ENCODE results near the gene AGBL1.

The AGBL1 gene

DNA sequence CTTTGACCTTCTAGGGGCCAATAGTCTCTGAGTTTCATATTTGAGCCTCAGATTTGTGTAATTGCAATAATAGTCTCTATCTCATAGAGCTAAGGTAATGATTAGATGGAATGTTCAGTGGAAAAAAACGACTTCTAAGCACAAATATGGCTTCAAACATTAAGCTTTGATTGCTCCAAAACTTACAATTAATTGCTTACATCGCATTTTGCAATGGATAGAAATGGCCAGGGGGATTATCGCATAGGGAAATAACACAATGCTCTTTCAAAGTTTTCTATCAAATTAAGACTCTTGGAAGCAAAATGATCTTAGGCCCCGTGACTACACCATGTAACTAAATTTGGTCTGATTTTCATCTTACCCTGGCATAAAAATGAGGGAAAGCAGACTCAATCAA lies 888.6 kb downstream of the AGBL1 start:
- 65% methylated on average over 4 of the region's 4 CpGs for WGBS
- no peak overlapping the region for H2BK15ac ChIP-seq (ENCODE audit: low read depth, poor library complexity, severe bottlenecking)
- no peak overlapping the region for H2BK120ac ChIP-seq (ENCODE audit: low read depth, low read length)
- no peak overlapping the region for H4K8ac ChIP-seq (ENCODE audit: low read length)
- H2AFZ ChIP-seq (ENCODE audit: low read depth, low read length), result no peak overlapping the region
- H3K4ac ChIP-seq (ENCODE audit: low read depth in 1 of 2, low read length in 2 of 2), result no peak overlapping the region
- no peaks in the 10 kb centered on the region for H3K27me3 ChIP-seq (ENCODE audit: control insufficient read depth in 1 of 2, insufficient read depth in 1 of 2, low read length in 2 of 2)
- no peak overlapping the region for H2BK5ac ChIP-seq (ENCODE audit: low read depth, low read length, poor library complexity, severe bottlenecking)
- H3K9me3 ChIP-seq (ENCODE audit: control insufficient read depth, low read length), result peaks cover 2% of the 10 kb centered on the region
- no peak overlapping the region for H3K27ac ChIP-seq (ENCODE audit: low read length, poor library complexity, severe bottlenecking)
- no peak overlapping the region for H2BK12ac ChIP-seq (ENCODE audit: low read length in 2 of 2)
- H3K36me3 ChIP-seq (ENCODE audit: control insufficient read depth in 1 of 2, insufficient read depth in 2 of 2, low read depth in 1 of 2, low read length in 2 of 2), result no peaks in the 10 kb centered on the region
- no peak overlapping the region for H3K14ac ChIP-seq (ENCODE audit: low read length in 2 of 2)
- no peak overlapping the region for H4K91ac ChIP-seq (ENCODE audit: low read length)
- no peak overlapping the region for H3K9ac ChIP-seq (ENCODE audit: low read length)
- no peak overlapping the region for H3K4me3 ChIP-seq (ENCODE audit: insufficient read depth in 1 of 2, low read depth in 1 of 2, low read length in 2 of 2)
- H3K4me2 ChIP-seq (ENCODE audit: low read length, poor library complexity, severe bottlenecking), result no peak overlapping the region
- H3K79me1 ChIP-seq (replicated peaks; ENCODE audit: low read length, poor library complexity, severe bottlenecking), result no peaks in the 10 kb centered on the region
- no peak for DNase-seq
- H2AK5ac ChIP-seq (ENCODE audit: low read length, severe bottlenecking), result no peak overlapping the region
- no peak overlapping the region for H3K23ac ChIP-seq (ENCODE audit: low read length in 2 of 2)
- no peaks in the 10 kb centered on the region for H3K4me1 ChIP-seq (ENCODE audit: control insufficient read depth, insufficient read depth, low read depth, low read length)
- H3K18ac ChIP-seq (ENCODE audit: low read depth in 1 of 2, low read length in 2 of 2), result no peak overlapping the region

DNA sequence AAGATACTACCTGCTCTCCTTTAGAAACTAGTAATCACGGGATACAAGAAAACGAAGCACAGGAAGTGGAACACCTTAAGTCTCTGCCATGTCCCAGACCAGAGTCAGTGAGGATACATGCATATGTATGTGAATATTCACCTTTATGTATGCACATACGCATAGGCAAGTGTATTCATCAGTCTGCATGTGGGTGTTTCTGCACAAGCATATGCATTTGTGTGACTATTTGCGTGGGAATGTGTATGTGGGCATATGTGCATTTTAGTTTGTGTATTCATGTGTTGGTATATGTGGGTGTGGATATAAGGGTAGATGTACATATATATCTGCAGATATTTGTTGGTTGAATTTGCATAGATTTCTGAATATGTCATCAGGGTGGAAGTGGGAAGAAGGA lies 889.7 kb downstream of the AGBL1 start:
- Histone ChIP-seq H3K4me2 (ENCODE audit: low read length, poor library complexity, severe bottlenecking) (no peak overlapping the region), H2BK12ac (ENCODE audit: low read length in 2 of 2) (no peak overlapping the region), H3K36me3 (ENCODE audit: control insufficient read depth in 1 of 2, insufficient read depth in 2 of 2, low read depth in 1 of 2, low read length in 2 of 2) (no peaks in the 10 kb centered on the region), H3K27ac (ENCODE audit: low read length, poor library complexity, severe bottlenecking) (no peak overlapping the region), H3K18ac (ENCODE audit: low read depth in 1 of 2, low read length in 2 of 2) (no peak overlapping the region), H3K4me1 (ENCODE audit: control insufficient read depth, insufficient read depth, low read depth, low read length) (no peaks in the 10 kb centered on the region), H2BK15ac (ENCODE audit: low read depth, poor library complexity, severe bottlenecking) (no peak overlapping the region), H3K27me3 (ENCODE audit: control insufficient read depth in 1 of 2, insufficient read depth in 1 of 2, low read length in 2 of 2) (no peaks in the 10 kb centered on the region), H3K79me1 (replicated peaks; ENCODE audit: low read length, poor library complexity, severe bottlenecking) (no peaks in the 10 kb centered on the region), H2BK120ac (ENCODE audit: low read depth, low read length) (no peak overlapping the region), H3K9me3 (ENCODE audit: control insufficient read depth, low read length) (peaks cover 2% of the 10 kb centered on the region), H3K4ac (ENCODE audit: low read depth in 1 of 2, low read length in 2 of 2) (no peak overlapping the region), H2BK5ac (ENCODE audit: low read depth, low read length, poor library complexity, severe bottlenecking) (no peak overlapping the region), H3K4me3 (ENCODE audit: insufficient read depth in 1 of 2, low read depth in 1 of 2, low read length in 2 of 2) (no peak overlapping the region), H3K14ac (ENCODE audit: low read length in 2 of 2) (no peak overlapping the region), H3K23ac (ENCODE audit: low read length in 2 of 2) (no peak overlapping the region), H2AFZ (ENCODE audit: low read depth, low read length) (no peak overlapping the region), H4K91ac (ENCODE audit: low read length) (no peak overlapping the region), H2AK5ac (ENCODE audit: low read length, severe bottlenecking) (no peak overlapping the region), H4K8ac (ENCODE audit: low read length) (no peak overlapping the region), H3K9ac (ENCODE audit: low read length) (no peak overlapping the region)
- no peak for DNase-seq
- 93% methylated on average over 4 of the region's 4 CpGs for WGBS

DNA sequence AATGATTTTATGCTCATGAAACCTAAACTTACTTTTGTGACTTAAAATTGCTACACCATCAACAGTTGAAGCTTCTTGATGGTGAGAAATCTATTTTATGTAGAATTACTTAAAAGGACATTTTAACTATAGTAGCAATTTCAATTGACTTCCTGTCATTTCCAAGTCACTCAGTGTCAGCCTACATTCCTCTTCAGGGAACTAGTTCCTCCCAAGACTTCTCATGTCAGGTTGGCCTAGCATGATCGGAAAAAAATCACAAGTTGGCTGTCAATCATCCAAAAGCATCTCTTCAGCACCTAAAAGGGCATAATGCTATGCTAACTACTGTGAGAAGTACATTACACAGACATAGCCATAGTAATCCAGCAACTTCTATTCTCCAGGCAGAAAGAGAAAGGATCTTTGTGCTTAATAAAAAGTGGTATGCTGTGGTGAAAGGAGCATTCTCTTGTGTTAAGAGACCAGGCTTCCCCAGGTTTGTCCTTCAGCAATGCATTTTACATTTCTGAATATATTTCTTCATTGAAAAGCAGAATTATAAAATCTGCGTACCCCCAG lies 893.7 kb downstream of the AGBL1 start:
- H3K4me2 ChIP-seq (ENCODE audit: low read length, poor library complexity, severe bottlenecking), result no peak overlapping the region
- H4K8ac ChIP-seq (ENCODE audit: low read length), result no peak overlapping the region
- H3K9ac ChIP-seq (ENCODE audit: low read length), result no peak overlapping the region
- H3K4me3 ChIP-seq (ENCODE audit: insufficient read depth in 1 of 2, low read depth in 1 of 2, low read length in 2 of 2), result no peak overlapping the region
- no peak overlapping the region for H3K27ac ChIP-seq (ENCODE audit: low read length, poor library complexity, severe bottlenecking)
- H3K9me3 ChIP-seq (ENCODE audit: control insufficient read depth, low read length), result no peaks in the 10 kb centered on the region
- H3K23ac ChIP-seq (ENCODE audit: low read length in 2 of 2), result no peak overlapping the region
- H2BK120ac ChIP-seq (ENCODE audit: low read depth, low read length), result no peak overlapping the region
- H2BK5ac ChIP-seq (ENCODE audit: low read depth, low read length, poor library complexity, severe bottlenecking), result no peak overlapping the region
- no peak overlapping the region for H2AK5ac ChIP-seq (ENCODE audit: low read length, severe bottlenecking)
- no peaks in the 10 kb centered on the region for H3K4me1 ChIP-seq (ENCODE audit: control insufficient read depth, insufficient read depth, low read depth, low read length)
- H3K14ac ChIP-seq (ENCODE audit: low read length in 2 of 2), result no peak overlapping the region
- H2AFZ ChIP-seq (ENCODE audit: low read depth, low read length), result no peak overlapping the region
- H3K36me3 ChIP-seq (ENCODE audit: control insufficient read depth in 1 of 2, insufficient read depth in 2 of 2, low read depth in 1 of 2, low read length in 2 of 2), result no peaks in the 10 kb centered on the region
- no peak overlapping the region for H4K91ac ChIP-seq (ENCODE audit: low read length)
- 76% methylated on average over 1 of the region's 2 CpGs for WGBS
- H2BK15ac ChIP-seq (ENCODE audit: low read depth, poor library complexity, severe bottlenecking), result no peak overlapping the region
- no peaks in the 10 kb centered on the region for H3K79me1 ChIP-seq (replicated peaks; ENCODE audit: low read length, poor library complexity, severe bottlenecking)
- no peak for DNase-seq
- no peak overlapping the region for H3K18ac ChIP-seq (ENCODE audit: low read depth in 1 of 2, low read length in 2 of 2)
- no peak overlapping the region for H2BK12ac ChIP-seq (ENCODE audit: low read length in 2 of 2)
- no peak overlapping the region for H3K4ac ChIP-seq (ENCODE audit: low read depth in 1 of 2, low read length in 2 of 2)
- no peaks in the 10 kb centered on the region for H3K27me3 ChIP-seq (ENCODE audit: control insufficient read depth in 1 of 2, insufficient read depth in 1 of 2, low read length in 2 of 2)

DNA sequence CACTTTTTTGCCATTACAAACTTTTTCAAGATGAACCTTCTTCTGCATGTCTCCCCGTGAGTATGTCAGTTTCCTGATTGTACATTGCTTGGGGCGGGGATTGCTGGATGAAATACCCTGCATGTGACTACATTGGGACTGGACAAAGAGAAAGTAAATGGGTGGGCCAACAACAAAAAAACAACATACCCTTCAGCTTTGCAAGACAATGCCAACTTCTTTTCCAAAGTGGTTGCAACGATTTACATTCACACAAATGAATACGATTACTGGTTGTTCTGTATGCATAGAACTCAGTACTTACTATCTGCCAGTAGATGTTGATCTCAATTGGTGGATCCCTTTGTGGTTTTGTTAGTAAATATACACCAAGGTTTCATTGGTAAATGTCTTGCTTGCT lies 908.4 kb downstream of the AGBL1 start:
- Histone ChIP-seq H2BK120ac (ENCODE audit: low read depth, low read length) (no peak overlapping the region), H4K91ac (ENCODE audit: low read length) (no peak overlapping the region), H3K14ac (ENCODE audit: low read length in 2 of 2) (no peak overlapping the region), H3K4me3 (ENCODE audit: insufficient read depth in 1 of 2, low read depth in 1 of 2, low read length in 2 of 2) (no peak overlapping the region), H2BK12ac (ENCODE audit: low read length in 2 of 2) (no peak overlapping the region), H2AFZ (ENCODE audit: low read depth, low read length) (no peak overlapping the region), H3K4ac (ENCODE audit: low read depth in 1 of 2, low read length in 2 of 2) (no peak overlapping the region), H3K4me1 (ENCODE audit: control insufficient read depth, insufficient read depth, low read depth, low read length) (no peaks in the 10 kb centered on the region), H3K9me3 (ENCODE audit: control insufficient read depth, low read length) (no peaks in the 10 kb centered on the region), H2AK5ac (ENCODE audit: low read length, severe bottlenecking) (no peak overlapping the region), H3K27ac (ENCODE audit: low read length, poor library complexity, severe bottlenecking) (no peak overlapping the region), H2BK5ac (ENCODE audit: low read depth, low read length, poor library complexity, severe bottlenecking) (no peak overlapping the region), H3K9ac (ENCODE audit: low read length) (no peak overlapping the region), H3K79me1 (replicated peaks; ENCODE audit: low read length, poor library complexity, severe bottlenecking) (no peaks in the 10 kb centered on the region), H4K8ac (ENCODE audit: low read length) (no peak overlapping the region), H2BK15ac (ENCODE audit: low read depth, poor library complexity, severe bottlenecking) (no peak overlapping the region), H3K4me2 (ENCODE audit: low read length, poor library complexity, severe bottlenecking) (no peak overlapping the region), H3K18ac (ENCODE audit: low read depth in 1 of 2, low read length in 2 of 2) (peak overlapping the region in 1 of 2 experiments; percentile 8), H3K23ac (ENCODE audit: low read length in 2 of 2) (no peak overlapping the region), H3K36me3 (ENCODE audit: control insufficient read depth in 1 of 2, insufficient read depth in 2 of 2, low read depth in 1 of 2, low read length in 2 of 2) (no peaks in the 10 kb centered on the region), H3K27me3 (ENCODE audit: control insufficient read depth in 1 of 2, insufficient read depth in 1 of 2, low read length in 2 of 2) (no peaks in the 10 kb centered on the region)
- DNase-seq, result no peak
- 67% methylated on average over 3 of the region's 4 CpGs for WGBS

All from mesenchymal stem cell (in vitro differentiated cells and primary cell).